B cell (primary cell): ENCODE data around the gene IGF1R. TPM values are rescaled to one million over a fixed set of nuclear protein-coding genes. Genes with fewer than 3 reads are reported as not detected.

Source experiments
- ATAC-seq: fragments of 200-7000 bp; cut with Tn5 transposase; one replicate; pipeline ENCODE4 v1.10.0; 2021; ENCODE audit warnings: low read depth, mild to moderate bottlenecking, moderate number of reproducible peaks, moderate library complexity
- CTCF ChIA-PET: fragments of 350-600 bp; sonication (Branson Sonifier 250); formaldehyde crosslinking; loops from one replicate; lab custom pipeline; 2021; ENCODE audit warnings: antibody characterized with exemption, inconsistent platforms; lab: Charles Lee
- POLR2A ChIA-PET: fragments of 350-600 bp; sonication (Branson Sonifier 250); formaldehyde crosslinking; loops from one replicate; lab custom pipeline; 2021; ENCODE audit warnings: antibody characterized with exemption; lab: Charles Lee
- DNase-seq: peaks from one replicate; pipeline ENCODE4 v3.0.0; 2013
- H2AFZ ChIP-seq: 2 replicates; pipeline ENCODE4 v1.6.1; 2012; ENCODE audit warnings: mild to moderate bottlenecking, low read depth, low read length; ENCODE audit not compliant: insufficient read depth, poor library complexity, severe bottlenecking
- H3K27ac ChIP-seq, 2 donors: 1 replicate in 1 of 2; 2 replicates in 1 of 2; pipeline ENCODE4 v1.5.1; 2012 to 2013; ENCODE audit warnings: low read length in 2 of 2, mild to moderate bottlenecking in 2 of 2, moderate library complexity in 1 of 2
- H3K27me3 ChIP-seq, 4 experiments: fragments of 200-600 bp in 1 of 4; sonication (generic) in 1 of 4; replicated peaks in 1 of 4; 1 replicate in 2 of 4; 2 replicates in 2 of 4; pipeline versions ENCODE4 v1.6.1 to v1.7.0; 2013 to 2016; ENCODE audit warnings: low read length in 3 of 4, mild to moderate bottlenecking in 2 of 4, mixed read lengths in 1 of 4, moderate library complexity in 1 of 4; ENCODE audit not compliant: insufficient read depth in 4 of 4, control insufficient read depth in 3 of 4; ENCODE audit errors: control extremely low read depth in 1 of 4
- H3K36me3 ChIP-seq, 2 experiments: replicated peaks in 1 of 2; 1 replicate in 1 of 2; 2 replicates in 1 of 2; pipeline versions ENCODE4 v1.6.1 to v1.7.1; 2013; ENCODE audit warnings: low read length in 1 of 2; ENCODE audit not compliant: insufficient read depth in 2 of 2, control insufficient read depth in 1 of 2; ENCODE audit errors: control extremely low read depth in 1 of 2, extremely low read depth in 1 of 2
- H3K4me1 ChIP-seq, 2 donors: fragments of 200-600 bp in 1 of 2; sonication (generic) in 1 of 2; 1 replicate in 1 of 2; 2 replicates in 1 of 2; pipeline versions ENCODE4 v1.5.1 to v1.6.1; 2013 to 2017; ENCODE audit warnings: low read length in 2 of 2; ENCODE audit not compliant: control insufficient read depth in 2 of 2, insufficient read depth in 2 of 2
- H3K4me2 ChIP-seq: replicated peaks from 2 replicates; pipeline ENCODE3; 2012; ENCODE audit warnings: mild to moderate bottlenecking, low read depth, low read length; ENCODE audit not compliant: poor library complexity, severe bottlenecking
- H3K4me3 ChIP-seq, 5 experiments: fragments of 200-600 bp in 1 of 5; sonication (generic) in 1 of 5; 1 replicate in 3 of 5; 2 replicates in 2 of 5; pipeline versions ENCODE4 v1.5.1 to v1.7.0; 2011 to 2016; ENCODE audit warnings: low read length in 4 of 5, mild to moderate bottlenecking in 4 of 5, low read depth in 2 of 5, control low read depth in 1 of 5, moderate library complexity in 1 of 5; ENCODE audit not compliant: insufficient read depth in 1 of 5; ENCODE audit errors: control extremely low read depth in 1 of 5, extremely low read depth in 1 of 5
- H3K79me2 ChIP-seq: fragments of 200-600 bp; sonication (generic); one replicate; pipeline ENCODE4 v1.6.0; 2016; ENCODE audit warnings: low read length; ENCODE audit not compliant: control insufficient read depth, insufficient read depth
- H3K9ac ChIP-seq: fragments of 200-600 bp; sonication (generic); 2 replicates; pipeline ENCODE4 v1.6.1; 2017; ENCODE audit warnings: mild to moderate bottlenecking, low read length, moderate library complexity
- H3K9me3 ChIP-seq, 3 donors: one replicate each; pipeline versions ENCODE4 v1.6.1 to v1.7.1; 2013; ENCODE audit warnings: low read length in 2 of 3; ENCODE audit not compliant: control insufficient read depth in 2 of 3, insufficient read depth in 1 of 3; ENCODE audit errors: control extremely low read depth in 1 of 3
- H4K20me1 ChIP-seq: 2 replicates; pipeline ENCODE4 v1.6.0; 2012; ENCODE audit warnings: mild to moderate bottlenecking, low read length; ENCODE audit not compliant: insufficient read depth, control insufficient read depth, poor library complexity, severe bottlenecking
- H3K27ac Mint-ChIP-seq: one replicate; pipeline ENCODE4 v1.8.0; 2021; ENCODE audit warnings: mixed read lengths
- H3K27me3 Mint-ChIP-seq: one replicate; pipeline ENCODE4 v1.8.0; 2021; ENCODE audit warnings: mixed read lengths
- H3K4me1 Mint-ChIP-seq: one replicate; pipeline ENCODE4 v1.8.0; 2021; ENCODE audit warnings: mixed read lengths
- H3K4me3 Mint-ChIP-seq: one replicate; pipeline ENCODE4 v1.8.0; 2021; ENCODE audit warnings: mixed read lengths
- H3K9me3 Mint-ChIP-seq: one replicate; pipeline ENCODE4 v1.8.0; 2022; ENCODE audit warnings: mixed read lengths; ENCODE audit not compliant: insufficient read depth
- CTCF ChIP-seq: fragments of 200-600 bp; IDR thresholded peaks from one replicate; pipeline ENCODE4 v1.8.0; 2022; ENCODE audit warnings: antibody characterized with exemption, mild to moderate bottlenecking
- EZH2 ChIP-seq: IDR thresholded peaks from 2 replicates; pipeline ENCODE4 v1.6.1; 2012; ENCODE audit warnings: borderline replicate concordance, low read depth, mild to moderate bottlenecking, moderate library complexity, low read length; ENCODE audit not compliant: insufficient read depth, poor library complexity, severe bottlenecking
- WGBS: methylation state at CpG from one replicate; pipeline ENCODE4 v1.1.5; 2013; ENCODE audit warnings: missing lambda C conversion rate; ENCODE audit not compliant: insufficient coverage; 5-methylcytosine and 5-hydroxymethylcytosine counted together
- intact Hi-C: fragments of 100-400 bp; cut with micrococcal nuclease; formaldehyde crosslinking; loops from one replicate; pipeline ENCODE4 v1.10.0; 2022
- polyA plus RNA-seq: library from polyadenylated mRNA; depleted of rRNA; stranded (reverse); fragments of >200 nt; gene quantifications from 2 replicates; pipeline ENCODE4 v1.2.3, GENCODE V29; 2012
- total RNA-seq, 2 donors: library from RNA; stranded (reverse); fragments of 120-200 nt in 1 of 2; gene quantifications; 1 replicate in 1 of 2; 2 replicates in 1 of 2; pipeline versions ENCODE4 v1.2.3 to v1.2.4, GENCODE V29; 2013 to 2022

Gene IGF1R
- total and polyA plus RNA-seq, 2 donors (not counting 1 experiment from before 2014, with no cell fraction given) = 5.4 to 23.1 TPM

GRCh38 chr15:98861188-98861587 lies 212.8 kb downstream of the IGF1R start:
- Histone ChIP-seq H3K9me3 (peaks cover 0 to 8% (median 0%) of the 10 kb centered on the region in 3 donors), H3K4me2 (no peak overlapping the region), H4K20me1 (no peaks in the 10 kb centered on the region), H3K36me3 (no peaks in the 10 kb centered on the region), H3K27ac (no peak overlapping the region), H3K4me3 (no peak overlapping the region), H3K27me3 (no peaks in the 10 kb centered on the region), H3K4me1 (peaks cover 5 to 13% of the 10 kb centered on the region in 2 donors), H2AFZ (no peak overlapping the region), H3K79me2 (no peaks in the 10 kb centered on the region), H3K9ac (no peak overlapping the region)
- Mint-ChIP-seq H3K9me3 (no peaks in the 10 kb centered on the region), H3K4me3 (no peak overlapping the region), H3K4me1 (peaks cover 16% of the 10 kb centered on the region), H3K27me3 (peaks cover 4% of the 10 kb centered on the region), H3K27ac (no peak overlapping the region)
- POLR2A ChIA-PET = no interaction called here
- ATAC-seq (no peak), DNase-seq (no peak)
- TF ChIP-seq EZH2 (no peak), CTCF (no peak)
- WGBS = 93% methylated on average over 5 of the region's 6 CpGs
- intact Hi-C loops = no loop called here
- CTCF ChIA-PET = no interaction called here

- Histone ChIP-seq H3K4me2 (no peak overlapping the region), H3K79me2 (no peaks in the 10 kb centered on the region), H3K4me3 (no peak overlapping the region), H3K27ac (no peak overlapping the region), H3K9me3 (peaks cover 0 to 8% (median 0%) of the 10 kb centered on the region in 3 donors), H3K9ac (no peak overlapping the region), H3K36me3 (no peaks in the 10 kb centered on the region), H2AFZ (no peak overlapping the region), H4K20me1 (no peaks in the 10 kb centered on the region), H3K27me3 (no peaks in the 10 kb centered on the region), H3K4me1 (peaks cover 8 to 14% of the 10 kb centered on the region in 2 donors)
- H3K27me3 Mint-ChIP-seq = no peaks in the 10 kb centered on the region
- intact Hi-C loops = no loop called here
- ATAC-seq (no peak), DNase-seq (no peak)
- ChIA-PET POLR2A (no interaction called here), CTCF (interaction anchor here (0.7 to 1.6 kb wide), 3 partner anchors 10 to 18 kb away, joined by 3 read pairs; no protein-coding TSS in a partner anchor)
- H3K4me1 Mint-ChIP-seq = peaks cover 16% of the 10 kb centered on the region
- H3K9me3 Mint-ChIP-seq = no peaks in the 10 kb centered on the region
- no peak for TF ChIP-seq EZH2
- TF ChIP-seq CTCF = no peak
- H3K27ac Mint-ChIP-seq = no peak overlapping the region
- no peak overlapping the region for H3K4me3 Mint-ChIP-seq
These were observed 215.6 kb downstream of the IGF1R start for GRCh38 chr15:98863983-98864382.
